C4-2B (cell line): ENCODE data around the gene CRLF1.
A peak's percentile ranks its signal among the peaks of the same experiment; 100 is the strongest.

Source experiments
- H3K27ac ChIP-seq: fragments of 450-650 bp; 2 replicates; pipeline ENCODE4 v1.5.1; 2017
- ZFX ChIP-seq: fragments of 450-650 bp; IDR thresholded peaks from 2 replicates; pipeline ENCODE4 v1.6.1; 2017
- TF ChIP-seq, protein P1 (sequence below): fragments of 450-650 bp; conservative IDR thresholded peaks from 2 replicates; pipeline ENCODE4 v1.5.1; 2017; ENCODE audit warnings: mild to moderate bottlenecking

CRLF1 gene

DNA sequence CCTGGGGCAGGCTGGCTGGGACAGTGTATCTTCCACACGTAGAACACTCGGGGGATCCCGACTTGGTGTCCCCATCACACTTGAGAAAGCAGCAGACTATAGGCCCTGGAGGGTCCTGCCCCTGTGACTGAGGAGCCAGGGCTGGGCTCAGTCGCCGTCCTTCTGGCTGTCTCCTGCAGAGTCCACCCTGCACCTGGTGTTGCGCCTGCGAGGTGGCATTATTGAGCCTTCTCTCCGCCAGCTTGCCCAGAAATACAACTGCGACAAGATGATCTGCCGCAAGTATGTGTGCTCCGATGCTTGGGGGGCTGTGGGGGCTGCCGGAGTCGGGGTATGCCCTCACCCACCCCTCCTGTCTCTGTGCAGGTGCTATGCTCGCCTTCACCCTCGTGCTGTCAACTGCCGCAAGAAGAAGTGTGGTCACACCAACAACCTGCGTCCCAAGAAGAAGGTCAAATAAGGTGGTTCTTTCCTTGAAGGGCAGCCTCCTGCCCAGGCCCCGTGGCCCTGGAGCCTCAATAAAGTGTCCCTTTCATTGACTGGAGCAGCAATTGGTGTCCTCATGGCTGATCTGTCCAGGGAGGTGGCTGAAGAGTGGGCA lies 31.8 kb downstream of the CRLF1 start:
- no peak overlapping the region for H3K27ac ChIP-seq
- TF ChIP-seq, protein P1, sequence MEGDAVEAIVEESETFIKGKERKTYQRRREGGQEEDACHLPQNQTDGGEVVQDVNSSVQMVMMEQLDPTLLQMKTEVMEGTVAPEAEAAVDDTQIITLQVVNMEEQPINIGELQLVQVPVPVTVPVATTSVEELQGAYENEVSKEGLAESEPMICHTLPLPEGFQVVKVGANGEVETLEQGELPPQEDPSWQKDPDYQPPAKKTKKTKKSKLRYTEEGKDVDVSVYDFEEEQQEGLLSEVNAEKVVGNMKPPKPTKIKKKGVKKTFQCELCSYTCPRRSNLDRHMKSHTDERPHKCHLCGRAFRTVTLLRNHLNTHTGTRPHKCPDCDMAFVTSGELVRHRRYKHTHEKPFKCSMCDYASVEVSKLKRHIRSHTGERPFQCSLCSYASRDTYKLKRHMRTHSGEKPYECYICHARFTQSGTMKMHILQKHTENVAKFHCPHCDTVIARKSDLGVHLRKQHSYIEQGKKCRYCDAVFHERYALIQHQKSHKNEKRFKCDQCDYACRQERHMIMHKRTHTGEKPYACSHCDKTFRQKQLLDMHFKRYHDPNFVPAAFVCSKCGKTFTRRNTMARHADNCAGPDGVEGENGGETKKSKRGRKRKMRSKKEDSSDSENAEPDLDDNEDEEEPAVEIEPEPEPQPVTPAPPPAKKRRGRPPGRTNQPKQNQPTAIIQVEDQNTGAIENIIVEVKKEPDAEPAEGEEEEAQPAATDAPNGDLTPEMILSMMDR: no peak
- TF ChIP-seq ZFX: no peak

DNA sequence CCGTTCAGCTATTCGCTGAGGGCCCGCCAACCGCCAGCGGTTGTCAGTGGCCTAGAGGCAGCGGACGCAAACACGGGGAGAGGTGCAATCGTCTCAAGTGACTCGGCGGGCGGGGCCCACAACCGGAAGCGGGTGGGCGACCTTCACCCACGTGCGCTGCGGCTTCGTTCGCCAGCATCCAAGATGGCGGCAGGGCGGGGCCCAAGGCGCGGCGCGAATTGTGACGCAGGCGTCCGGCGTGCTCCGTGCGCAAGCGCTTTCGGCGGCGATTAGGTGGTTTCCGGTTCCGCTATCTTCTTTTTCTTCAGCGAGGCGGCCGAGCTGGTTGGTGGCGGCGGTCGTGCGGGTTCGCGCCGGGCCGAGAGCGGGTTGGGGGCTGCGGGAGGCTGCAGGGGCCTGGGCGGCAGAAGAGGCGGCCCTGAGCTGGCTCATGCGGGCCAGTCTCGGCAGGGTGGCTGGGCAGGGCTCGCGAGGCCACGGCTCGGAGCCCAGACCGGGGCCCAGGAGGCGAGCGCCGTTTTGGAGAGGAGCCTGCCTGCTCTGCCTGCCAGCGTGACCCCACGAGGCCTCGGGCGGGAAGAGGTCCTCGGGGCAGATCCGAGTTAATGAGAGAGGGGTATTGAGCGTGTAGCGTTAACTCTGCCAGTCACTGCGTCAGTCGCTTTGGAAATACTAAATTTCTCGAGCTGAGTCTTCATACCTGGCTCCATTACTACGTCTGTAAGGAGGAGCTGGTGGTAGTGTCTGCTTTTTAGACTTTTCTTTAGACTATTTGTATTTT lies 34.8 kb downstream of the CRLF1 start, which contains the start of gene UBA52:
Gene UBA52 (plus strand): TSS at position 294 of the 781 bp plus-strand sequence. CDS start 1,444 bp downstream, outside the sequence.
- TF ChIP-seq, protein P1: no peak
- peak; percentile 83; the same call in 1 of the 2 replicates for TF ChIP-seq ZFX
- H3K27ac ChIP-seq: peak within 1 kb of the TSS; percentile 94

DNA sequence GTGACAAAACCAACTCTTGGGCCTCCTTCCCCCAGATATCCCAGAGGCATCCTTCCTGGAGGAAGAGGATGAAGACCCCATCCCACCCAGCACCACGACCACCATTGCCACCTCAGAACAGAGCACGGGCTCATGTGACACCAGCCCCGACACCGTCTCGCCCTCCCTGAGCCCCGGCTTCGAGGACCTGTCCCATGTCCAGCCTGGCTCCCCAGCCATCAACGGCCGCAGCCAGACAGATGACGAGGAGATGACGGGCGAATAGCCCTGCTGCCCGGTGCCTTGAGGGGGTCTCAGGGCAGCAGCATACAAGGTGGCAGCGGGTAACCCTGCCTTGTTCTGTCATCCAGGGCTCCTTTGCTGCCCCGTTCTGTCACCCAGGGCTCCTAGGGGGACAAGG lies 38.2 kb downstream of the CRLF1 start:
- TF ChIP-seq, protein P1: no peak
- no peak for TF ChIP-seq ZFX
- no peak overlapping the region for H3K27ac ChIP-seq

DNA sequence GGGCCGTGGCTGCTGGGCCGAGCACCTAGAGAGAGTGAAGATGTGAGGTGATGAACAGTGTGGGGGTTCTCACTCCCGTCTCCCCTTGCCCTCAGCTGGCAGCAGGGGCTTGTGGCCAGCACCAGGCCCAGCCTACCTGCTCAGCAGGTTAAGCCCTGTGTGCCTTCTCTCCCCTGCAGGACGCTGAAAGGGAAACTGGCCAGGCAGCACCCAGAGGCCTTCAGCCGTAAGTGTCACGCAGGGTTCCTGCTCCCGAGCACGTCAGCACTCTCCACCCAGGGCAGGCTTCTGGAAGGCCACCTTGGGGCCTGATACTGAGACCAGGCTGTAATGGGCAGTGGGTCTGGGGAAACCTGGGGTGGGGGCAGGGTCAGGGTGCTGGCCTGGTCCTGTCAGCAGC lies 39.6 kb downstream of the CRLF1 start:
- H3K27ac ChIP-seq: no peak overlapping the region
- TF ChIP-seq, protein P1: no peak
- TF ChIP-seq ZFX: no peak

DNA sequence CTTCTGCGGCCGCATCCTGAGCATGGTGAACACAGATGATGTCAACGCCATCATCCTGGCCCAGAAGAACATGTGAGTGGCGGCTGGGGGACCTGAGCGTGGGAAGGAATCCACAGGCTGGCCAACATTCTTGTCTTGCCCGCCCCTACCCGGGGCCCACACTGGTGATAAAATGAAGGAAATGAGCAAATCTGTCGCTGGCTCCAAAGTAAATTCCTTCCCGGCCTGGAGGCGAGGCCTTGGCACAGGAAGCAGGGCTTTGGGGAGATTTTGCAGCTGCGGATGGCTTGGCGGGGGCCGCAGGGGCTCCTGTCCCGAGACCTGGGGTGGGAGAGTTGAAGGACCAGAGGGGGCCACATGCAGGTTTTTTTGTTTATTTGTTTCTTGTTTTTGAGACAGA lies 44.5 kb downstream of the CRLF1 start:
- TF ChIP-seq ZFX: no peak
- TF ChIP-seq, protein P1: no peak
- H3K27ac ChIP-seq: no peak overlapping the region

DNA sequence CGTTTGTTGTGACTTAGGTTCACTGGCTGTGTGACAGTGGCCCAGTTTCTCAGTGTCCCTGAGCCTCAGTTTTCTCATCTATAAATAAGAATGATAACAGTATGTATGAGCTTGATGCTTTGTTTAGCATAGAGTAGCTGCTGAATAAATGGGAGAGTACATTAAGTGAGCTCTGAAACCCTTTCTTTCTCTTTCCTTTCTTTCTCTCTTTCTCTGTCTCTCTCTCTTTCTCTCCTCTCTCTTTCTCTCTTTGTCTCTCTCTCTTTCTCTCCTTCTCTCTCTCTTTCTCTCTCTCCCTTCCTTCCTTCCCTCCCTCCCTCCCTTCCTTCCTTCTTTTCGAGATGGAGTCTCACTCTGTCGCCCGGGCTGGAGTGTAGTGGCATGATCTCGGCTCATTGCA lies 46.9 kb downstream of the CRLF1 start:
- H3K27ac ChIP-seq: no peak overlapping the region
- TF ChIP-seq, protein P1: no peak
- TF ChIP-seq ZFX: no peak

DNA sequence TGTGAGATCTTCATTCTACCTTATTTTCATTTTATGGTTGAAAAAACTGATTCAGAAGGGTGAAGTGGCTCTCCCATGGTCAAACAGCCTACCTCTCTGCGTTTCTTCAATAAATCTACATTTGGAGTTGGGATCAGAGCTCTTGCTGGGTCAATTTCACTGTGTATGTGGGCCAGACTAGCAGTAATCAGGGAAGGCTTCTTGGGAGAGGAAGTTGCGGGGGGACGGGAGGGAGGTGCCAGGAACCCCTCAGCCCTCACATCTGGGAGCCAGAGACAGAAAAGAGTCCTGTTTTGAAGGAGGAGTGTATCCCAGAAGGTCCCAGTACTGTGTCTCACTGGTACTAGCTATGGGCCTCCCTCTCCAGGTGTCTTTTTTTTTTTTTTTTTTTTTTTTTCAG lies 48.0 kb downstream of the CRLF1 start:
- H3K27ac ChIP-seq: peak overlapping the region; percentile 88
- TF ChIP-seq ZFX: no peak
- TF ChIP-seq, protein P1: no peak
